ENCODE results near the gene CASK. TPM values are rescaled to one million over a fixed set of nuclear protein-coding genes. Genes with fewer than 3 reads are reported as not detected.
A peak's percentile ranks its signal among the peaks of the same experiment; 100 is the strongest.

CASK gene
- total RNA-seq, 6 experiments from 2014 or later, result 17.8 to 23.8 (median 20.4) TPM

DNA sequence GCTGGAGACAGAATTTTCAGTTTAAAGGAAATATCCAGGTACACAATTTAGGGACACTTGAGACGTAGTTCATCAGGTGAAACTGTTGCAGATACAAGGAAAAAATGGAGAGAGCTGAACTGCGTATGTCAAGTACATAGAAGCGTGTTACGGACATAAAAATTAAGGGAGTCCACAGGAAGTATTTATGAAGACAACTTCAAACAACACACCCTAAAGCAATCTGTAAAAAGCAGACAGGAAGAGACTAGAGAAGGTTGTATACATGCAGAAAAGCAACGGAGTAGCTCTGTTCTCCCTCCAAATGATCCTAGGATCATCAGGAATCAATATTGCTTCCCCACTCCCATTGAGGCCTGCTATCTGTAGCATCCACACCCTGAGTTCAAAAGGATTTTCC lies 5.8 kb downstream of the CASK start:
- TF ChIP-seq, protein P1, sequence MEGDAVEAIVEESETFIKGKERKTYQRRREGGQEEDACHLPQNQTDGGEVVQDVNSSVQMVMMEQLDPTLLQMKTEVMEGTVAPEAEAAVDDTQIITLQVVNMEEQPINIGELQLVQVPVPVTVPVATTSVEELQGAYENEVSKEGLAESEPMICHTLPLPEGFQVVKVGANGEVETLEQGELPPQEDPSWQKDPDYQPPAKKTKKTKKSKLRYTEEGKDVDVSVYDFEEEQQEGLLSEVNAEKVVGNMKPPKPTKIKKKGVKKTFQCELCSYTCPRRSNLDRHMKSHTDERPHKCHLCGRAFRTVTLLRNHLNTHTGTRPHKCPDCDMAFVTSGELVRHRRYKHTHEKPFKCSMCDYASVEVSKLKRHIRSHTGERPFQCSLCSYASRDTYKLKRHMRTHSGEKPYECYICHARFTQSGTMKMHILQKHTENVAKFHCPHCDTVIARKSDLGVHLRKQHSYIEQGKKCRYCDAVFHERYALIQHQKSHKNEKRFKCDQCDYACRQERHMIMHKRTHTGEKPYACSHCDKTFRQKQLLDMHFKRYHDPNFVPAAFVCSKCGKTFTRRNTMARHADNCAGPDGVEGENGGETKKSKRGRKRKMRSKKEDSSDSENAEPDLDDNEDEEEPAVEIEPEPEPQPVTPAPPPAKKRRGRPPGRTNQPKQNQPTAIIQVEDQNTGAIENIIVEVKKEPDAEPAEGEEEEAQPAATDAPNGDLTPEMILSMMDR (IDR thresholded peaks at IDR 0.05), result no peak
- no peak for TF ChIP-seq POLR2A (IDR thresholded peaks at IDR 0.05)
- H3K27ac ChIP-seq, result no peak overlapping the region
- H3K4me3 ChIP-seq, result no peak overlapping the region
- H3K9me3 ChIP-seq, result no peaks in the 10 kb centered on the region
- no peaks in the 10 kb centered on the region for H3K4me1 ChIP-seq
- intact Hi-C loops (cut with DNase I), result no loop called here
- H3K27me3 ChIP-seq, result no peaks in the 10 kb centered on the region
- ATAC-seq, result no peak
- no peak for DNase-seq
- no peaks in the 10 kb centered on the region for H3K36me3 ChIP-seq
- 64% methylated on average over 5 of the region's 5 CpGs for WGBS (ENCODE audit: insufficient coverage, low coverage, low lambda C conversion rate, missing lambda C conversion rate)

DNA sequence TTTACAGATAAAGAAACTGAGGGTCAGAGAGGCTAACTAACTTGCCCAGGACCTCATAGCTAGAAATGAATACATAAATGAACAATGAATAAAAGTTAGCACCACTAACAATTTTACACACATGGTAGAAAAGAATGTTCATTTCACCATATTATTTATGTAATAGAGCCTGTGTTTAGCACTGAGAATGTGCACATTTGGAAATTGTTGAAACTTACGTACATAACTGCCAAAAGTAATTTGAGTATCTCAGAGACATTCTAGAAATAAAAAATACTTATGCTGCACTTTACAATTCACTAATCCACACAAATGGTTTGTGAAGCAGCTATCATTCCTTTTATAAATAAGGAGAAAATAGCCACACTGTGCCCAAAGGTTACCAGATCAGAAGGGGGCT lies 9.9 kb downstream of the CASK start:
- no peaks in the 10 kb centered on the region for H3K4me1 ChIP-seq
- H3K27me3 ChIP-seq, result no peaks in the 10 kb centered on the region
- DNase-seq (no peak), ATAC-seq (no peak)
- no peak overlapping the region for H3K4me3 ChIP-seq
- H3K36me3 ChIP-seq, result no peaks in the 10 kb centered on the region
- WGBS (ENCODE audit: insufficient coverage, low coverage, low lambda C conversion rate, missing lambda C conversion rate), result 71% methylated on average over 1 of the region's 1 CpG
- intact Hi-C loops (cut with DNase I), result no loop called here
- TF ChIP-seq, protein P1 (IDR thresholded peaks at IDR 0.05), result no peak
- no peak for TF ChIP-seq POLR2A (IDR thresholded peaks at IDR 0.05)
- no peak overlapping the region for H3K27ac ChIP-seq
- H3K9me3 ChIP-seq, result no peaks in the 10 kb centered on the region

DNA sequence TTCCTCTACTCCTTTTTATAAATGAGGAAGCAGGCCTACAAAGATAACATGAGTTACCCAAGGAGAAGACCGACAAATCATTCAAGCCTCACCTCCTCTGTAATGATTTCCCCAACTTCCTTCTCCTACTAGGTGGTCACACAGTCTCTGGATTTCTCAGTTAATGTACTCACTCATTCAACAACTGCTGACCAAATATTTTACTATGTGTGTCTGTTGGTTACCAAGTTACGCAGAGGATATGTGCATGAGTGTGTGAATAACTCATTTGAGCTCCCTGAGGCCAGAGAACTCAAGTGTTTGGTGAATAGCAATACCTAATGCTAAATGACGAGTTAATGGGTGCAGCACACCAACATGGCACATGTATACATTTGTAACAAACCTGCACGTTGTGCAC lies 10.4 kb downstream of the CASK start:
- H3K4me3 ChIP-seq, result no peak overlapping the region
- DNase-seq, result no peak
- TF ChIP-seq, protein P1 (IDR thresholded peaks at IDR 0.05), result no peak
- no peak for TF ChIP-seq POLR2A (IDR thresholded peaks at IDR 0.05)
- H3K36me3 ChIP-seq, result no peaks in the 10 kb centered on the region
- ATAC-seq, result no peak
- intact Hi-C loops (cut with DNase I), result no loop called here
- WGBS (ENCODE audit: insufficient coverage, low coverage, low lambda C conversion rate, missing lambda C conversion rate), result 54% methylated on average over 4 of the region's 4 CpGs
- no peak overlapping the region for H3K27ac ChIP-seq
- no peaks in the 10 kb centered on the region for H3K27me3 ChIP-seq
- H3K9me3 ChIP-seq, result no peaks in the 10 kb centered on the region
- no peaks in the 10 kb centered on the region for H3K4me1 ChIP-seq

DNA sequence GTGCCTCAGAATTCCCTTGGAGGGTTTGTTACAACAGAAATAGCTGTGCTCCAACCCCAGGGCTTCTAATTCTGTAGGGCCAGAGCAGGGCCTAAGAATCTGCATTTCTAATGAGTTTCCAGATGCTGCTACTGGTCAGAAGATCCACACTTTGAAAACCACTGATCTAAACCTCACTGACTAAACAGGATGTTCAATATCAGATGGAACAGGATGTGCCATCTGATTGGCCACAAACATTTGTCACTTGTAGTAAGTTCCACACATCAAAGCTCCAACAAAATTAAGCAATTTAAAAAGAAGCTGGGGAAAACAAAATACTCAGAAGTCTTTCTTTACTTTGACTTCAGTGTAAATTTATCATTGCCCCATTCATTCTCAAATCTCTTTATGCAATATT lies 14.3 kb downstream of the CASK start:
- TF ChIP-seq, protein P1 (IDR thresholded peaks at IDR 0.05), result no peak
- TF ChIP-seq POLR2A (IDR thresholded peaks at IDR 0.05), result no peak
- Histone ChIP-seq H3K9me3 (no peaks in the 10 kb centered on the region), H3K27ac (no peak overlapping the region), H3K36me3 (no peaks in the 10 kb centered on the region), H3K4me3 (no peak overlapping the region), H3K4me1 (no peaks in the 10 kb centered on the region), H3K27me3 (no peaks in the 10 kb centered on the region)
- intact Hi-C loops (cut with DNase I), result no loop called here
- DNase-seq, result no peak
- ATAC-seq, result no peak

DNA sequence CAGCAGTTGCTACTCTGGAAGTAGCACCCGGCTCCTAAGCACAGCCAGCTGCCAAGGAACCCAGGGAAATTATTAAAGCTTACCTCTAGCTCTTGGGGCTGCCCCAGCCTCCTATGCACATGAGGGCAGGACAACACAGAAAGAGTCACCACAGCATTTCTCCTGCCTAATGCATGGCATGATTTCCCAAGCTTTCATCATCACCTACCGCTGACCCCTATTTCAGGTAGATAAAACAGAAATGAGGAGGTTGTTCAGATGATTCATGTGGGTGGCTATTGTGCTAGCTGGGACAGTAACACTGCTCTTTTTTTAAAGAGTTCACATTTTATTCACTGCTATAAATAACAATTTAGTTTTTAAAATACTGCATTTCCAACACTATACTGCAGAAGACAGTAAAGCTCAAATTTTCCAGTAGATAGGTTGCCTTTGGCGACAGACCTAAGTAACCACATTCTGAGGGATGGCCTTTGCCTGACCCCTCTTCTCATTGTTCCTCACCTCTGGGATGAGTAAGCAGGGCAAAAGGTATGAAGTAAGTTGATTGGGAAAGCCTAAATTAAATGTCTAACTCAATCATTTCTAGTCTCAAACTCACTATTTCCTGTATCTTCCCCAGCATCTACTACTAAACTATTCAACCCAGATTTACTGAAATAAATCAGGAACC lies 16.7 kb downstream of the CASK start:
- DNase-seq (no peak), ATAC-seq (peak in 1 of 4 donors; percentile 79)
- Histone ChIP-seq H3K9me3 (no peaks in the 10 kb centered on the region), H3K27ac (no peak overlapping the region), H3K4me3 (no peak overlapping the region), H3K4me1 (no peaks in the 10 kb centered on the region), H3K27me3 (no peaks in the 10 kb centered on the region), H3K36me3 (no peaks in the 10 kb centered on the region)
- TF ChIP-seq, protein P1 (IDR thresholded peaks at IDR 0.05), result no peak
- no peak for TF ChIP-seq POLR2A (IDR thresholded peaks at IDR 0.05)
- intact Hi-C loops (cut with DNase I), result no loop called here
- WGBS (ENCODE audit: insufficient coverage, low coverage, low lambda C conversion rate, missing lambda C conversion rate), result 65% methylated on average over 3 of the region's 3 CpGs

Data from right lobe of liver (tissue), 6 donors.